CD4-positive, CD25-positive, alpha-beta regulatory T cell (primary cell): ENCODE data around the gene HK1. TPM values are rescaled to one million over a fixed set of nuclear protein-coding genes. Genes with fewer than 3 reads are reported as not detected.

ENCODE experiments used
- ATAC-seq, 2 donors: fragments of 150-1000 bp; cut with Tn5 transposase; one replicate each; pipeline ENCODE4 v1.10.0; 2021; ENCODE audit warnings: low read depth in 2 of 2, moderate number of reproducible peaks in 2 of 2, moderate library complexity in 1 of 2
- DNase-seq, 3 donors: peaks; one replicate each; pipeline versions ENCODE4 v3.0.0 to v3.0.0-alpha.2; 2012 to 2022; ENCODE audit warnings: mixed read lengths in 1 of 3
- H3K27ac ChIP-seq: one replicate; pipeline ENCODE4 v1.7.0; 2013; ENCODE audit warnings: mild to moderate bottlenecking, low read length; ENCODE audit not compliant: insufficient read depth, poor library complexity, severe bottlenecking
- H3K27me3 ChIP-seq: one replicate; pipeline ENCODE4 v1.7.0; 2013; ENCODE audit warnings: low read length; ENCODE audit not compliant: control insufficient read depth, insufficient read depth
- H3K36me3 ChIP-seq: one replicate; pipeline ENCODE4 v1.7.0; 2013; ENCODE audit warnings: mild to moderate bottlenecking, low read length, moderate library complexity; ENCODE audit not compliant: control insufficient read depth, insufficient read depth
- H3K4me1 ChIP-seq: 2 replicates; pipeline ENCODE4 v1.7.0; 2013; ENCODE audit warnings: mild to moderate bottlenecking, low read length; ENCODE audit not compliant: insufficient read depth, control insufficient read depth, poor library complexity, severe bottlenecking
- H3K4me3 ChIP-seq: one replicate; pipeline ENCODE4 v1.7.0; 2013; ENCODE audit warnings: low read depth, mild to moderate bottlenecking, low read length, moderate library complexity
- H3K9me3 ChIP-seq, 2 experiments: 1 replicate in 1 of 2; 2 replicates in 1 of 2; pipeline ENCODE4 v1.7.0; 2013; ENCODE audit warnings: low read length in 2 of 2, mild to moderate bottlenecking in 1 of 2, moderate library complexity in 1 of 2; ENCODE audit not compliant: control insufficient read depth in 2 of 2
- H3K27ac Mint-ChIP-seq, 3 donors: one replicate each; pipeline ENCODE4 v1.8.0; 2020 to 2022; ENCODE audit warnings: mild to moderate bottlenecking in 3 of 3, mixed read lengths in 3 of 3, moderate library complexity in 2 of 3
- H3K27me3 Mint-ChIP-seq: one replicate; pipeline ENCODE4 v1.8.0; 2022; ENCODE audit warnings: mild to moderate bottlenecking, mixed read lengths
- H3K36me3 Mint-ChIP-seq: one replicate; pipeline ENCODE4 v1.8.0; 2020; ENCODE audit warnings: mixed read lengths
- H3K4me1 Mint-ChIP-seq, 4 donors: one replicate each; pipeline ENCODE4 v1.8.0; 2020 to 2022; ENCODE audit warnings: mixed read lengths in 4 of 4, mild to moderate bottlenecking in 1 of 4
- H3K4me3 Mint-ChIP-seq, 4 donors: one replicate each; pipeline ENCODE4 v1.8.0; 2020 to 2022; ENCODE audit warnings: mild to moderate bottlenecking in 4 of 4, mixed read lengths in 4 of 4, moderate library complexity in 3 of 4
- H3K9me3 Mint-ChIP-seq, 7 donors: one replicate each; pipeline ENCODE4 v1.8.0; 2020 to 2022; ENCODE audit warnings: mixed read lengths in 7 of 7, mild to moderate bottlenecking in 3 of 7, moderate library complexity in 2 of 7
- polyA plus RNA-seq, 4 donors: library from polyadenylated mRNA; unstranded; fragments of 300-500 nt; fragmentation: Illumina TruSeq; gene quantifications; one replicate each; pipeline ENCODE4 v1.2.3, GENCODE V29; 2021
- total RNA-seq: library from RNA; stranded (reverse); gene quantifications from one replicate; pipeline ENCODE4 v1.2.3, GENCODE V29; 2022

Gene HK1
- total and polyA plus RNA-seq, 5 donors from 2014 or later: 86.4 to 115 (median 102) TPM

- ATAC-seq: no peak
- Mint-ChIP-seq H3K27ac (no peak overlapping the region), H3K4me1 (peaks cover 0 to 4% (median 2%) of the 10 kb centered on the region in 4 donors), H3K36me3 (no peaks in the 10 kb centered on the region), H3K27me3 (no peaks in the 10 kb centered on the region), H3K9me3 (peaks cover 0 to 1% (median 0%) of the 10 kb centered on the region in 7 donors), H3K4me3 (no peak overlapping the region)
- Histone ChIP-seq H3K27me3 (no peaks in the 10 kb centered on the region), H3K9me3 (no peaks in the 10 kb centered on the region), H3K36me3 (no peaks in the 10 kb centered on the region), H3K27ac (no peak overlapping the region), H3K4me3 (no peak overlapping the region), H3K4me1 (peaks cover 4% of the 10 kb centered on the region)
- no peak for DNase-seq
Measured at GRCh38 chr10:69312528-69312927, 34.2 kb downstream of the HK1 start.

- peak overlapping the region in 1 of 3 donors; percentile 32 for H3K27ac Mint-ChIP-seq
Measured at GRCh38 chr10:69315100-69315542, 36.8 kb downstream of the HK1 start.

GRCh38 chr10:69315610-69316312, 37.5 kb downstream of the HK1 start:
- Histone ChIP-seq H3K36me3 (no peaks in the 10 kb centered on the region), H3K4me1 (peaks cover 27% of the 10 kb centered on the region), H3K27ac (no peak overlapping the region), H3K27me3 (no peaks in the 10 kb centered on the region), H3K9me3 (no peaks in the 10 kb centered on the region), H3K4me3 (no peak overlapping the region)
- Mint-ChIP-seq H3K27ac (no peak overlapping the region), H3K4me1 (peaks cover 0 to 22% (median 8%) of the 10 kb centered on the region in 4 donors), H3K4me3 (peak overlapping the region in 3 of 4 donors; percentile 58 to 99 (median 78)), H3K27me3 (no peaks in the 10 kb centered on the region), H3K9me3 (no peaks in the 10 kb centered on the region), H3K36me3 (no peaks in the 10 kb centered on the region)
- DNase-seq (no peak), ATAC-seq (no peak)

More at GRCh38 chr10:69315100-69315542, 36.8 kb downstream of the HK1 start:
- H3K36me3 ChIP-seq: no peaks in the 10 kb centered on the region
- H3K36me3 Mint-ChIP-seq: no peaks in the 10 kb centered on the region
- no peaks in the 10 kb centered on the region for H3K9me3 ChIP-seq
- no peaks in the 10 kb centered on the region for H3K27me3 ChIP-seq
- no peaks in the 10 kb centered on the region for H3K9me3 Mint-ChIP-seq
- H3K27ac ChIP-seq: no peak overlapping the region
- no peaks in the 10 kb centered on the region for H3K27me3 Mint-ChIP-seq
- H3K4me3 ChIP-seq: no peak overlapping the region
- peak overlapping the region in 2 of 4 donors; percentile 78 to 99 for H3K4me3 Mint-ChIP-seq
- H3K4me1 ChIP-seq: peaks cover 21% of the 10 kb centered on the region
- DNase-seq (no peak), ATAC-seq (no peak)
- H3K4me1 Mint-ChIP-seq: peaks cover 0 to 16% (median 4%) of the 10 kb centered on the region in 4 donors

GRCh38 chr10:69316313-69317059, 38.2 kb downstream of the HK1 start:
- Histone ChIP-seq H3K27me3 (no peaks in the 10 kb centered on the region), H3K36me3 (no peaks in the 10 kb centered on the region), H3K9me3 (no peaks in the 10 kb centered on the region), H3K4me3 (no peak overlapping the region), H3K4me1 (peaks cover 35% of the 10 kb centered on the region), H3K27ac (no peak overlapping the region)
- Mint-ChIP-seq H3K36me3 (no peaks in the 10 kb centered on the region), H3K4me1 (peaks cover 3 to 30% (median 12%) of the 10 kb centered on the region in 4 donors), H3K27ac (peak overlapping the region in 1 of 3 donors; percentile 54), H3K9me3 (no peaks in the 10 kb centered on the region), H3K27me3 (no peaks in the 10 kb centered on the region), H3K4me3 (peak overlapping the region; percentile 8 to 99 (median 54))
- no peak for DNase-seq
- ATAC-seq: no peak

- Histone ChIP-seq H3K27me3 (no peaks in the 10 kb centered on the region), H3K36me3 (no peaks in the 10 kb centered on the region), H3K27ac (peak overlapping the region; percentile 96), H3K4me1 (peaks cover 37% of the 10 kb centered on the region), H3K9me3 (no peaks in the 10 kb centered on the region), H3K4me3 (no peak overlapping the region)
- Mint-ChIP-seq H3K36me3 (no peaks in the 10 kb centered on the region), H3K27me3 (no peaks in the 10 kb centered on the region), H3K27ac (peak overlapping the region in 2 of 3 donors; percentile 51 to 83), H3K9me3 (no peaks in the 10 kb centered on the region), H3K4me1 (peaks cover 9 to 37% (median 18%) of the 10 kb centered on the region in 4 donors), H3K4me3 (peak overlapping the region; percentile 84 to 99 (median 95))
- DNase-seq (peak in 2 of 3 donors; percentile 5 to 40), ATAC-seq (no peak)
Measured at GRCh38 chr10:69317175-69317604, 38.9 kb downstream of the HK1 start.

- Mint-ChIP-seq H3K9me3 (no peaks in the 10 kb centered on the region), H3K4me1 (peaks cover 10 to 40% (median 19%) of the 10 kb centered on the region in 4 donors), H3K36me3 (no peaks in the 10 kb centered on the region), H3K4me3 (peak overlapping the region; percentile 84 to 99 (median 95)), H3K27me3 (no peaks in the 10 kb centered on the region), H3K27ac (peak overlapping the region; percentile 38 to 83 (median 51))
- Histone ChIP-seq H3K9me3 (no peaks in the 10 kb centered on the region), H3K4me1 (peaks cover 37% of the 10 kb centered on the region), H3K4me3 (peak overlapping the region; percentile 43), H3K27me3 (no peaks in the 10 kb centered on the region), H3K27ac (peak overlapping the region; percentile 96), H3K36me3 (no peaks in the 10 kb centered on the region)
- DNase-seq (peak in 1 of 3 donors; percentile 15), ATAC-seq (no peak)
Measured at GRCh38 chr10:69317626-69318105, 39.4 kb downstream of the HK1 start.

GRCh38 chr10:69318106-69318866, 40.0 kb downstream of the HK1 start:
- H3K4me1 ChIP-seq: peaks cover 37% of the 10 kb centered on the region
- peak; percentile 88 to 94 (median 90) for DNase-seq
- no peaks in the 10 kb centered on the region for H3K36me3 ChIP-seq
- H3K9me3 ChIP-seq: no peaks in the 10 kb centered on the region
- Mint-ChIP-seq H3K4me3 (peak overlapping the region; percentile 95 to 99 (median 96)), H3K9me3 (no peaks in the 10 kb centered on the region), H3K27me3 (no peaks in the 10 kb centered on the region), H3K36me3 (no peaks in the 10 kb centered on the region), H3K27ac (peak overlapping the region; percentile 38 to 96 (median 51)), H3K4me1 (peaks cover 10 to 46% (median 19%) of the 10 kb centered on the region in 4 donors)
- peak overlapping the region; percentile 43 for H3K4me3 ChIP-seq
- peak; percentile 93 to 95 for ATAC-seq
- H3K27me3 ChIP-seq: no peaks in the 10 kb centered on the region
- peak overlapping the region; percentile 96 for H3K27ac ChIP-seq
